PC-3 (cell line): Measurements from ENCODE around the gene BFSP2.

Experiments
- CTCF ChIP-seq: fragments of 300-600 bp; sonication (generic); conservative IDR thresholded peaks from 2 replicates; pipeline ENCODE4 v1.5.1; 2017; ENCODE audit warnings: antibody characterized with exemption, low read depth, mild to moderate bottlenecking, low read length
- EZH2 ChIP-seq: fragments of 300-600 bp; sonication (generic); IDR thresholded peaks from one replicate; pipeline ENCODE4 v1.6.1; 2017; ENCODE audit warnings: antibody characterized with exemption, mild to moderate bottlenecking, low read length; ENCODE audit not compliant: unreplicated experiment

GRCh38 chr3:133505813-133506212 is 106.0 kb downstream of the BFSP2 start:
- no peak for TF ChIP-seq CTCF
- TF ChIP-seq EZH2 = no peak
